Iris pigment epithelial cell (primary cell): Measurements from ENCODE around the gene SLC22A23.
"Not testable (repeated sequence)": the region's sequence is repeated elsewhere in the genome, so short reads cannot be mapped to it uniquely, and the experiment has no call there.

ENCODE experiments used
- DNase-seq: peaks from one replicate; pipeline ENCODE4 v3.0.0-alpha.2; 2011; ENCODE audit warnings: low read depth

Gene SLC22A23

DNA sequence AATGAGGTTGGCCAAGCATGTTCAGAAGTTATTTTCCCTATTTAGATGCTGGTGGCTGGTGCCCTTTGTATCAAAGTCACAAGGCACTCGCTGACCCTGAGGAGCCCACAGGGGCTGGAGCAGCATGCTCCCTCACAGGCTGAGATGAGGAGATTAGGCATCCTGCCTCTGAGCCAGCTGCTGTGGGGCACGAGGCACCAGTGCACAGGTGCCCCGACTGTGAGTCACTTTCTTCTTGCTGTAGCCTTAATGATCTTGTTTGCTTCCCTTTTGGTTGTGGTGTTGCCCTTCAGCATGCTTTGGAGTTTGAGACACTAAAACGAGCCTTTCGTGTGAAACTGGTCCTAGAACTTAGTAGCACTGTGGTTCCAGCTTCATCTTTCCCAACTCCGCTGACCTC is 193.8 kb downstream of the SLC22A23 start:
- no peak for DNase-seq

DNA sequence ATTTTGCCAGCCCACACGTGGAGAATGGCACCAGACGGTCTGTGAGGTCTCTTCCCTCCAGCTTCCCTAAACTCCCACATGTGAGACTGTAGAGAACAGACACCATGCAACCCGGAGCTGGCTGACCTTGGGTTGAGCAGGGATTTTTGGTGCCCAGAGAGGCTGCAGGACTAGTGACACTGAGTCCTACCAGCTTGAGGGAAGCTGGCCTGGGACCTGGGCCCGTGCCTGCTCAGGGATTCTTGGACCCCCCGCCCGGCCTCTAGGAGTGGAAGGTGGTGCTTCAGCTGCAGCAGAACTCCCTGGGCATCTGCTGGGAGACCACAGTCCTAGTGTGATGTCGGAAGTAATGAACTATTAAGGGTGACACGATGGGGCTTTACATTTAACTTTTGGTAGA is 194.9 kb downstream of the SLC22A23 start:
- DNase-seq, result no peak

DNA sequence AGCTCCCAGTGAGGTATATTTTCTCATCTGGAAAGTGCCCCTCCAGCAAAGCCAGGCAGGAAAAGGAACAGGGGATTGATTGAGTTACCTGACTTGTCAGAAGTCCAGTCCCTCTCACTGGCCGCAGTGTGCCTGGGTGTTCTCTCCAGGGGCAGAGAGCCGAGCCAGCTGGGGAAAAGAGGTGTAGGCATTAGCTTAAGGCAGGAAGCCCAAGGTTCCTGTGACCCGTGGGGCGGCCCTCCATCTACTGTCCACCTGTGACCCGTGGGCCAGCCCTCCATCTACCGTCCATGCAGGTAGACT is 195.4 kb downstream of the SLC22A23 start:
- DNase-seq, result no peak

- peak; percentile 14 for DNase-seq
These were observed 195.9 kb downstream of the SLC22A23 start for GRCh38 chr6:3260772-3261517.

- DNase-seq, result no peak
These were observed 196.6 kb downstream of the SLC22A23 start for GRCh38 chr6:3260296-3260695.

DNA sequence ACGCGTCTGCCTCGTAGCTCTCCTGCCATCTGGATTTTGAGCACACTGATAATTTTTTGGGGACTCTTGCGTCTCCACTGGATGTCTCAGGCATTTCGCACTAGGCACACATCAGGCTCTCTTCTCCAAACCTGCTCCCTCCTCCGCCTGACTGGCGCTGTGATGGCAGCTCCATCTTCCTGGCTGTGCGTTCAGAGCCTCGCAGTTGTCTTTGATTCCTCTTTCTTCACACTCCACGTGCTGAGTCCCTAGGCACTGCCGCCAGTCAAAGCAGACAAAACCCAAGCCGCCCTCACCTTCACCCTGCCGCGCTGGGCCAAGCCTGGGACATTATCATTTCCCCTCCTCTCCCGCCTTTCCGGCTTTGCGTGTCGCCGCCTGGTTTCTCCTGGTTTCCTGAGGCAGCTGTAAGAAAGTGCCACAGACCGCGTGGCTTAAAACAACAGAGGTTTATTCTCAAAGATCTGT is 197.3 kb downstream of the SLC22A23 start:
- DNase-seq, result peak; percentile 42

GRCh38 chr6:3258720-3259490 is 197.9 kb downstream of the SLC22A23 start, which contains the start of gene PSMG4:
Gene PSMG4, plus strand, starts transcription at chr6:3258947. Its CDS starts 76 bp downstream, at chr6:3259023.
- DNase-seq, result peak; percentile 89

DNA sequence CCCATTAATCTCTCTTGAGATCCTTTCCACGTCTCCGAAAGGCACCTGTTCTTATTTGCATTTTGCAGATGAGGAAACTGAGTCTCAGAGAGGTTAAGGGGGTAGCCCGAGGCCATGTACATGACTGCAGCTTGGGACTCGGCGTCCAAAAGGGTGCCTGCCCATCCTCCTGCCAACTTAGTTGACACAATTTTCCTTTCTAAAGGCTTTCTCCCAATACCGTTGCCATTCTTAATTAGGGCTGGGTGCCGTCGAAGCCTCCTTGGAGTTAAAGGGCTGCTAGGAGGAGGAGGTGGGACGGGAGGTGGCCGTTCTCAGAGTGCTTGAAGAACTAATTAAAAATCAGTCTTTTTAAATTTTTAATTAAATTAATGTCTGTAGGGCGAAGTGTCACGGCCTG is 198.6 kb downstream of the SLC22A23 start:
- DNase-seq, result no peak

DNA sequence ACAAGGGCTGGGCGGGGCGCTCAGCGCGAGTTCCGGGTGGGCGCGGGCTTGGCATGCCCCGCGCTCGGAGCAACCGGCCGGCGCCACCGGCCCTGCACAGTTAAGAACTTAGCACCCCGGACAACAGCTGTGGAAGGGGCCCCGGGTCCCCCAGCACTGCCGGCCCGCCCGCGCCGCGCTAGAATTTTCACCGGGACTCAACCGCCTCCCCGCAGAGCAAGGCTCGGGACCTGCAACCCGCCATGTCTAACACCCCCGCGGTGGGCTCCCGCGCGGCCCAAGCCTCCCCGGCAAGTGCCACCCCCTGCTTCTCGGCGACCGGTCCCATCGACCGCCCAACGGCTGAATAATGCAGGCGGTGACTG is 203.3 kb downstream of the SLC22A23 start:
- DNase-seq, result no peak

- no peak for DNase-seq
These were observed 203.8 kb downstream of the SLC22A23 start for GRCh38 chr6:3252861-3253596.

DNA sequence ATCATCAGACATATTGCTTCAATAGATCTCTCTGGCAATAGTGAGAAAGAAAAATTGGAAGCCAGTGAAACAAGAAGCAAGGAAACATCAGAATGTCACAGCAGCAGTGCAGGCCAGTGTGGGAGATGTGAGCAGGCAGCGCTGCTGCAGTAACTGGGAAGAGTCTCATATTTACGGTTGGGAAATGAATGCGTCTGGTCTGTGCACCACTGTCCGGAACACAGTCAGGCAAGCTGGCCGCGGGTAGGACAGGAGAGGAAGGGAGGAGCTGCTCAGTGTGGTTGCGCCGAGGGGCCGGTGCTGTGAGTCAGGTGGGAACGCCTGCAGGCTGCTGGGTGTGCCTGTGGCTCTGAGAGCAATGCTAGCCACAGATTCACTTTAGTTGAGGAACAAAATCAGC is 204.5 kb downstream of the SLC22A23 start:
- DNase-seq, result no peak

- DNase-seq, result peak; percentile 82
These were observed 205.2 kb downstream of the SLC22A23 start for GRCh38 chr6:3251462-3252314.

GRCh38 chr6:3250231-3250675 is 206.6 kb downstream of the SLC22A23 start:
- no peak for DNase-seq

DNA sequence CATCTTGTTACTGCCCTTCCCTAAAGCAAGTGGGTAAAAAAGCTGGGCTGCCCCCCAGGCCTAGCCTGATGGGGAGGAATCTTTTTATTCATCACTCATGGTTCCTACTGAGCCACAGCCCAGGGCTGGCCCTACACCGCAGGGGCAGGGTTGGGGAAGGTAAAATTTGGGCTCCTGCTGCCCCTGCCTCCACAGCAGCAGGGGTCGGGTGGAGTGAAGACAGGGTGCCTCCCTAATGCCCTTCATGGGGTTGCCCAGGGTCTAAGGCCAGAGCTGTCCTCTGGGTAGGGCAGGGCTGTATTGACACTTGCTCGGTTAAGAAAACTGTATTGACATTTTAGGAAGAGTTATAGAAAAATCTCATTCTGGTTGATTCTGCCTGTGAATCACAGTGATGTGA is 207.0 kb downstream of the SLC22A23 start:
- DNase-seq, result no peak

- peak; percentile 99 for DNase-seq
These were observed 209.3 kb downstream of the SLC22A23 start for GRCh38 chr6:3247255-3248146.

GRCh38 chr6:3245216-3245615 is 211.6 kb downstream of the SLC22A23 start:
- no peak for DNase-seq

DNA sequence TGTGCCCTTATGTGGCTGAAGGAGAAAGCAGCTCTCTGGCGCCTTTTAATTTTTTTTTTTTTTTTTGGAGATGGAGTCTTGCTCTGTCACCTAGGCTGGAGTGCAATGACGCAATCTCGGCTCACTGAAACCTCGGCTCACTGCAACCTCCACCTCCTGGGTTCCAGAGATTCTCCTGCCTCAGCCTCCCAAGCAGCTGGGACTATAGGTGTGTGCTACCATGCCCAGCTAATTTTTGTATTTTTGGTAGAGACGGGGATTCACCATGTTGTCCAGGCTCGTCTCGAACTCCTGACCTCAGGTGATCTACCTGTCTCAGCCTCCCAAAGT is 212.1 kb downstream of the SLC22A23 start:
- DNase-seq, result not testable (repeated sequence)

DNA sequence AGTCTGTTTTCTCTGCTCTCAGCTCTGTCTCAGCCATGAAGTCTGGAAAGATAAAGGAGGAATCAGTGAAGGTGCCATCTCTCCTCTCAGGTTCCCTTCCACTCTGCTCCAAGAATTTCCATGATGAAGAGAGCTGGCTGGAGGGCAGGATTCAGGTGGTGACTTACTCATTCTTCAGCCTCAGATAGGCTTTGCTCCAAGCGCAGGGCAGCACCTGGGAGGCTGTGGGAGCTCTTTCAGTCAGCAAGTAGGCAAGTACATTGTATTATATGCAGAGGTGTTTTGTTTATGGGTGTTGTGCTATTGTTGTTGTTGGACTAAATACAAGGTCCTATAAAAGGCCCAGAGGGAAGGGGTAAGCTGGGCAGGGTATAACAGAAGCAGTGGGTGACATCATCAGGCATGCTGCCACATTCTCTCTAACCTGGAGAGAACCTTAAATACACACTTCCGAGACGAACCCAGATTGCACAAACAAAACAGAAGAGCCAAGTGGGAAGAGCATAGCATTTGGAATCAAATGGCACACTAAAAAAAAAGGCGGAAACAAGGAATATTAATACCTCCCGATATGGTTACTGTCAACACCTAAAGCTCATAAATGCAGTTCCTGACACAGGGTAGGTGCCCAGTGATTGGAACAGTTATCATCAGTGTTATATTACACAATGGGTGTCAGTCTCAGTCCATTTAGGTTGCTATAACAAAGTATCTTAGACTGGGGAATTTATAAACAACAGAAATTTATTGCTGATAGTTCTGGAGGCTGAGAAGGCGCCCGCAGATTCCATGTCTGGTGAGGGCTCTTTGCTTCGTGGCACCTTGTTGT is 212.6 kb downstream of the SLC22A23 start:
- no peak for DNase-seq

DNA sequence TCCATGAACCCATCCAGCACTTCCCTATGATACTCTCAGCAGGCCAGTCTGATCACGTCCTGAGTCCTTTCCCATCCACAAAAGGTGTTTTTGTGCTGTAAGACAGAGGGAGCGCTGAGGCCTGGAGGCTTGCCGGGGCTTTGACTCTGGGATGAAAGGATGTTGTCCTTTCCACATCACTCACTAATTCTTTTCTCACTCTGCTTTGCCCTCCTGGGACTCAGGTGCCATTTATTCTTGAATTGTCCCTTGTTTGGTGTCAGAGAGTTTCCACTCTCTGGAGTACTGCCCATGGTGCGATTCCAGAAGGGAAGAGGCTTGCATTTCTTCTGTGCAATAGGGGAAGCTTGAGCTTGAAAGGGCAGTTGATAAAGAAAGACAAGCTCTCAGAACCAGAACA is 214.1 kb downstream of the SLC22A23 start:
- no peak for DNase-seq

- DNase-seq, result not testable (repeated sequence)
These were observed 215.1 kb downstream of the SLC22A23 start for GRCh38 chr6:3241745-3242144.
